ENCODE data around the gene CREG2. TPM values are rescaled to one million over a fixed set of nuclear protein-coding genes. Genes with fewer than 3 reads are reported as not detected.

Gene CREG2
- total RNA-seq, 1 experiment from 2014 or later, result 119 TPM

- no peaks in the 10 kb centered on the region for H3K27me3 Mint-ChIP-seq (ENCODE audit: insufficient read depth, unreplicated experiment)
- intact Hi-C loops (cut with micrococcal nuclease; ENCODE audit: unreplicated experiment), result loop anchor here (5.0 kb wide), 1 partner anchor 336 kb away; the partner anchor contains the start of gene MAP4K4
- H3K9me3 ChIP-seq, result 0 out of 2 replicates have a peak, but pooled peaks cover 5% of the 10 kb centered on the region
- peak overlapping the region; percentile 76 for H3K27ac Mint-ChIP-seq (ENCODE audit: unreplicated experiment)
- CTCF ChIA-PET, result interaction anchor here (2.9 kb wide), 1 partner anchor 19 kb away, joined by 14 read pairs; no protein-coding TSS in a partner anchor
- no peaks in the 10 kb centered on the region; the same call in 1 of the 2 replicates for H3K36me3 ChIP-seq (ENCODE audit: control insufficient read depth, insufficient read depth, low read length)
- TF ChIP-seq, protein P1, sequence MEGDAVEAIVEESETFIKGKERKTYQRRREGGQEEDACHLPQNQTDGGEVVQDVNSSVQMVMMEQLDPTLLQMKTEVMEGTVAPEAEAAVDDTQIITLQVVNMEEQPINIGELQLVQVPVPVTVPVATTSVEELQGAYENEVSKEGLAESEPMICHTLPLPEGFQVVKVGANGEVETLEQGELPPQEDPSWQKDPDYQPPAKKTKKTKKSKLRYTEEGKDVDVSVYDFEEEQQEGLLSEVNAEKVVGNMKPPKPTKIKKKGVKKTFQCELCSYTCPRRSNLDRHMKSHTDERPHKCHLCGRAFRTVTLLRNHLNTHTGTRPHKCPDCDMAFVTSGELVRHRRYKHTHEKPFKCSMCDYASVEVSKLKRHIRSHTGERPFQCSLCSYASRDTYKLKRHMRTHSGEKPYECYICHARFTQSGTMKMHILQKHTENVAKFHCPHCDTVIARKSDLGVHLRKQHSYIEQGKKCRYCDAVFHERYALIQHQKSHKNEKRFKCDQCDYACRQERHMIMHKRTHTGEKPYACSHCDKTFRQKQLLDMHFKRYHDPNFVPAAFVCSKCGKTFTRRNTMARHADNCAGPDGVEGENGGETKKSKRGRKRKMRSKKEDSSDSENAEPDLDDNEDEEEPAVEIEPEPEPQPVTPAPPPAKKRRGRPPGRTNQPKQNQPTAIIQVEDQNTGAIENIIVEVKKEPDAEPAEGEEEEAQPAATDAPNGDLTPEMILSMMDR (IDR thresholded peaks at IDR 0.05; ENCODE audit: insufficient read depth in 1 of 2, low read depth in 1 of 2, low read length in 1 of 2, severe bottlenecking in 1 of 2, unreplicated experiment in 1 of 2), result no peak
- H3K9me3 Mint-ChIP-seq (ENCODE audit: unreplicated experiment), result peaks cover 25% of the 10 kb centered on the region
- POLR2A ChIA-PET, result interaction anchor here (0.5 to 1.6 kb wide), 2 partner anchors 11 to 53 kb away, joined by 3 to 6 read pairs; partner anchors contain the start of gene RNF149
- DNase-seq, result no peak
- BruUV-seq (replicated peaks), result no TSS peak
- peaks cover 37% of the 10 kb centered on the region for H3K4me1 Mint-ChIP-seq (ENCODE audit: low read depth, unreplicated experiment)
- peaks cover 66% of the 10 kb centered on the region for H3K4me1 ChIP-seq
- no peak overlapping the region for H3K4me3 ChIP-seq (ENCODE audit: low read depth, low read length)
- peak overlapping the region; percentile 19 for H3K4me3 Mint-ChIP-seq (ENCODE audit: unreplicated experiment)
- H3K27me3 ChIP-seq (replicated peaks; ENCODE audit: control insufficient read depth, insufficient read depth, low read length), result no peaks in the 10 kb centered on the region
- H3K36me3 Mint-ChIP-seq (ENCODE audit: insufficient read depth, unreplicated experiment), result peaks cover 47% of the 10 kb centered on the region
Measured at GRCh38 chr2:101361121-101361520, 26.2 kb downstream of the CREG2 start.

DNA sequence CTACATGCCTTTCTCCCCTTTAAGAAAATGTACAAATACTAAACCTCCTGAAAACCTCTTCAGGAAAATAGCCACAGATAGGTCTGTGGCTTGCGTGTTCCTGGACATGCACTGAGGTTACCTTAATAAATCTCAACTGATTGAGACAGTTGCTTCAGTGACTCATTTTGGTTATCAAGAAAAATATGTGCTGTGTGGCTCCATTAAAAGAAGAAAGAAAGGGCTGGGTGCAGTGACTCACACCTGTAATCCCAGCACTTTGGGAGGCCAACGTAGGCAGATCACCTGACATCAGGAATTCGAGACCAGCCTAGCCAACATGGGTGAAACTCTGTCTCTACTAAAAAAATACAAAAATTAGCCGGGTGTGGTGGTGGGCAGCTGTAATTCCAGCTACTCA is 27.1 kb downstream of the CREG2 start:
- Histone ChIP-seq H3K36me3 (ENCODE audit: control insufficient read depth, insufficient read depth, low read length) (no peaks in the 10 kb centered on the region; the same call in 1 of the 2 replicates), H3K27me3 (replicated peaks; ENCODE audit: control insufficient read depth, insufficient read depth, low read length) (no peaks in the 10 kb centered on the region), H3K9me3 (0 out of 2 replicates have a peak, but pooled peaks cover 2% of the 10 kb centered on the region), H3K4me1 (peaks cover 75% of the 10 kb centered on the region), H3K4me3 (ENCODE audit: low read depth, low read length) (no peak overlapping the region)
- Mint-ChIP-seq H3K36me3 (ENCODE audit: insufficient read depth, unreplicated experiment) (peaks cover 46% of the 10 kb centered on the region), H3K27ac (ENCODE audit: unreplicated experiment) (peak overlapping the region; percentile 76), H3K27me3 (ENCODE audit: insufficient read depth, unreplicated experiment) (no peaks in the 10 kb centered on the region), H3K4me3 (ENCODE audit: unreplicated experiment) (peak overlapping the region; percentile 19), H3K9me3 (ENCODE audit: unreplicated experiment) (peaks cover 17% of the 10 kb centered on the region), H3K4me1 (ENCODE audit: low read depth, unreplicated experiment) (peaks cover 42% of the 10 kb centered on the region)
- ChIA-PET CTCF (interaction anchor here (1.1 to 1.2 kb wide), 2 partner anchors 11 to 28 kb away, joined by 4 to 6 read pairs; partner anchors contain the start of gene CREG2), POLR2A (interaction anchor here (1.9 kb wide), 1 partner anchor 11 kb away, joined by 5 read pairs; no protein-coding TSS in a partner anchor)
- no TSS peak for BruUV-seq (replicated peaks)
- TF ChIP-seq, protein P1 (IDR thresholded peaks at IDR 0.05; ENCODE audit: insufficient read depth in 1 of 2, low read depth in 1 of 2, low read length in 1 of 2, severe bottlenecking in 1 of 2, unreplicated experiment in 1 of 2), result no peak
- intact Hi-C loops (cut with micrococcal nuclease; ENCODE audit: unreplicated experiment), result loop anchor here (1.0 to 5.0 kb wide), 4 partner anchors 10 to 337 kb away; partner anchors contain the start of gene MAP4K4
- DNase-seq, result peak; percentile 82 to 89

GRCh38 chr2:101359410-101359954 is 27.8 kb downstream of the CREG2 start:
- no peaks in the 10 kb centered on the region for H3K36me3 ChIP-seq (ENCODE audit: control insufficient read depth, insufficient read depth, low read length)
- Mint-ChIP-seq H3K36me3 (ENCODE audit: insufficient read depth, unreplicated experiment) (peaks cover 47% of the 10 kb centered on the region), H3K4me3 (ENCODE audit: unreplicated experiment) (peak overlapping the region; percentile 56), H3K27me3 (ENCODE audit: insufficient read depth, unreplicated experiment) (no peaks in the 10 kb centered on the region), H3K27ac (ENCODE audit: unreplicated experiment) (peak overlapping the region; percentile 76), H3K9me3 (ENCODE audit: unreplicated experiment) (peaks cover 12% of the 10 kb centered on the region), H3K4me1 (ENCODE audit: low read depth, unreplicated experiment) (peaks cover 50% of the 10 kb centered on the region)
- H3K9me3 ChIP-seq, result no peaks in the 10 kb centered on the region
- peak; percentile 84 to 88 for DNase-seq
- no peaks in the 10 kb centered on the region for H3K27me3 ChIP-seq (replicated peaks; ENCODE audit: control insufficient read depth, insufficient read depth, low read length)
- ChIA-PET POLR2A (interaction anchor here (0.6 to 2.0 kb wide), 4 partner anchors 11 to 400 kb away, joined by 3 to 8 read pairs (median 4); partner anchors contain the start of gene RNF149), CTCF (interaction anchor here (0.7 to 2.3 kb wide), 5 partner anchors 9 to 28 kb away, joined by 3 to 8 read pairs (median 5); partner anchors contain the start of gene CREG2)
- no TSS peak for BruUV-seq (replicated peaks)
- peaks cover 82% of the 10 kb centered on the region for H3K4me1 ChIP-seq
- no peak overlapping the region for H3K4me3 ChIP-seq (ENCODE audit: low read depth, low read length)
- intact Hi-C loops (cut with micrococcal nuclease; ENCODE audit: unreplicated experiment), result loop anchor here (1.0 kb wide), 2 partner anchors 13 to 17 kb away; no protein-coding TSS in a partner anchor
- TF ChIP-seq, protein P1 (IDR thresholded peaks at IDR 0.05; ENCODE audit: insufficient read depth in 1 of 2, low read depth in 1 of 2, low read length in 1 of 2, severe bottlenecking in 1 of 2, unreplicated experiment in 1 of 2), result no peak
